Activated CD8-positive, alpha-beta T cell treated with anti-CD3 and anti-CD28 coated beads, Interleukin-2, amount 10 ng/mL, durations not matched to agents 7 days and 5 days (primary cell): ENCODE results near the gene NAALADL2. TPM values are rescaled to one million over a fixed set of nuclear protein-coding genes. Genes with fewer than 3 reads are reported as not detected.

ENCODE experiments used
- ATAC-seq: fragments of 150-1000 bp; cut with Tn5 transposase; one replicate; pipeline ENCODE4 v1.10.0; 2021; ENCODE audit warnings: moderate library complexity
- CTCF ChIA-PET: fragments of 350-600 bp; sonication (Branson Sonifier 250); formaldehyde crosslinking; loops from one replicate; lab custom pipeline; 2021; ENCODE audit warnings: antibody characterized with exemption; lab: Charles Lee
- POLR2A ChIA-PET: fragments of 350-600 bp; sonication (Branson Sonifier 250); formaldehyde crosslinking; loops from one replicate; lab custom pipeline; 2021; ENCODE audit warnings: antibody characterized with exemption; lab: Charles Lee
- DNase-seq: peaks from one replicate; pipeline ENCODE4 v3.0.0-alpha.2; 2020
- H3K27ac Mint-ChIP-seq: one replicate; pipeline ENCODE4 v1.8.0; 2021; ENCODE audit warnings: mild to moderate bottlenecking, mixed read lengths
- H3K27me3 Mint-ChIP-seq: one replicate; pipeline ENCODE4 v1.8.0; 2021; ENCODE audit warnings: low read depth, mixed read lengths
- H3K36me3 Mint-ChIP-seq: one replicate; pipeline ENCODE4 v1.8.0; 2021; ENCODE audit warnings: low read depth, mixed read lengths
- H3K4me1 Mint-ChIP-seq: one replicate; pipeline ENCODE4 v1.8.0; 2021; ENCODE audit warnings: low read depth, mixed read lengths
- H3K4me3 Mint-ChIP-seq: one replicate; pipeline ENCODE4 v1.8.0; 2021; ENCODE audit warnings: mild to moderate bottlenecking, mixed read lengths
- H3K9me3 Mint-ChIP-seq: one replicate; pipeline ENCODE4 v1.8.0; 2022; ENCODE audit warnings: mixed read lengths; ENCODE audit not compliant: insufficient read depth
- total RNA-seq, 2 experiments: library from RNA; stranded (reverse); gene quantifications; one replicate each; pipeline ENCODE4 v1.2.3, GENCODE V29; 2021

NAALADL2 gene
- total RNA-seq, result under 1 TPM; 0.39 to 0.47 TPM

- ATAC-seq (no peak), DNase-seq (no peak)
- Mint-ChIP-seq H3K27me3 (no peaks in the 10 kb centered on the region), H3K27ac (no peak within 1 kb of the TSS), H3K4me1 (no peaks in the 10 kb centered on the region), H3K4me3 (no peak within 1 kb of the TSS), H3K9me3 (no peaks in the 10 kb centered on the region), H3K36me3 (no peaks in the 10 kb centered on the region)
- POLR2A ChIA-PET, result no interaction called here
- CTCF ChIA-PET, result no interaction called here
Observed at GRCh38 chr3:174859114-174859735, at the start of gene NAALADL2. Gene NAALADL2 (plus strand): TSS chr3:174859334.

GRCh38 chr3:174810254-174810653, 48.9 kb upstream of the NAALADL2 start:
- H3K36me3 Mint-ChIP-seq, result no peaks in the 10 kb centered on the region
- ATAC-seq (no peak), DNase-seq (no peak)
- H3K27ac Mint-ChIP-seq, result no peak overlapping the region
- CTCF ChIA-PET, result no interaction called here
- H3K9me3 Mint-ChIP-seq, result peaks cover 4% of the 10 kb centered on the region
- H3K4me1 Mint-ChIP-seq, result no peaks in the 10 kb centered on the region
- POLR2A ChIA-PET, result no interaction called here
- no peak overlapping the region for H3K4me3 Mint-ChIP-seq
- no peaks in the 10 kb centered on the region for H3K27me3 Mint-ChIP-seq

GRCh38 chr3:174812172-174812862, 46.8 kb upstream of the NAALADL2 start:
- Mint-ChIP-seq H3K27ac (no peak overlapping the region), H3K9me3 (peaks cover 5% of the 10 kb centered on the region)
- CTCF ChIA-PET, result no interaction called here

GRCh38 chr3:174815750-174816149, 43.4 kb upstream of the NAALADL2 start:
- ChIA-PET CTCF (no interaction called here), POLR2A (no interaction called here)
- no peak for DNase-seq
- no peak overlapping the region for H3K4me3 Mint-ChIP-seq
- no peaks in the 10 kb centered on the region for H3K27me3 Mint-ChIP-seq
- ATAC-seq, result no peak
- H3K4me1 Mint-ChIP-seq, result no peaks in the 10 kb centered on the region
- no peaks in the 10 kb centered on the region for H3K36me3 Mint-ChIP-seq
- peaks cover 5% of the 10 kb centered on the region for H3K9me3 Mint-ChIP-seq
- H3K27ac Mint-ChIP-seq, result no peak overlapping the region

More at GRCh38 chr3:174812172-174812862, 46.8 kb upstream of the NAALADL2 start:
- DNase-seq (no peak), ATAC-seq (no peak)
- no peaks in the 10 kb centered on the region for H3K27me3 Mint-ChIP-seq
- POLR2A ChIA-PET, result no interaction called here
- H3K36me3 Mint-ChIP-seq, result no peaks in the 10 kb centered on the region
- no peaks in the 10 kb centered on the region for H3K4me1 Mint-ChIP-seq
- no peak overlapping the region for H3K4me3 Mint-ChIP-seq

GRCh38 chr3:174820885-174821284, 38.2 kb upstream of the NAALADL2 start:
- ATAC-seq (no peak), DNase-seq (no peak)
- Mint-ChIP-seq H3K9me3 (no peaks in the 10 kb centered on the region), H3K4me3 (no peak overlapping the region), H3K4me1 (no peaks in the 10 kb centered on the region), H3K27me3 (no peaks in the 10 kb centered on the region), H3K27ac (no peak overlapping the region), H3K36me3 (no peaks in the 10 kb centered on the region)
- CTCF ChIA-PET, result no interaction called here
- POLR2A ChIA-PET, result no interaction called here

- Mint-ChIP-seq H3K27me3 (no peaks in the 10 kb centered on the region), H3K4me3 (no peak overlapping the region), H3K27ac (no peak overlapping the region), H3K36me3 (no peaks in the 10 kb centered on the region), H3K9me3 (no peaks in the 10 kb centered on the region), H3K4me1 (no peaks in the 10 kb centered on the region)
- DNase-seq (no peak), ATAC-seq (no peak)
- ChIA-PET POLR2A (no interaction called here), CTCF (no interaction called here)
Observed at GRCh38 chr3:174821477-174821876, 37.7 kb upstream of the NAALADL2 start.

- ChIA-PET CTCF (no interaction called here), POLR2A (no interaction called here)
- no peak overlapping the region for H3K27ac Mint-ChIP-seq
- no peaks in the 10 kb centered on the region for H3K36me3 Mint-ChIP-seq
- H3K4me3 Mint-ChIP-seq, result no peak overlapping the region
- ATAC-seq (no peak), DNase-seq (no peak)
- H3K4me1 Mint-ChIP-seq, result no peaks in the 10 kb centered on the region
- H3K27me3 Mint-ChIP-seq, result no peaks in the 10 kb centered on the region
- H3K9me3 Mint-ChIP-seq, result no peaks in the 10 kb centered on the region
Observed at GRCh38 chr3:174822320-174822719, 36.8 kb upstream of the NAALADL2 start.

- H3K9me3 Mint-ChIP-seq, result no peaks in the 10 kb centered on the region
- DNase-seq (no peak), ATAC-seq (no peak)
- H3K4me3 Mint-ChIP-seq, result no peak overlapping the region
- H3K4me1 Mint-ChIP-seq, result no peaks in the 10 kb centered on the region
- CTCF ChIA-PET, result no interaction called here
- H3K27me3 Mint-ChIP-seq, result no peaks in the 10 kb centered on the region
- POLR2A ChIA-PET, result no interaction called here
- no peak overlapping the region for H3K27ac Mint-ChIP-seq
- H3K36me3 Mint-ChIP-seq, result no peaks in the 10 kb centered on the region
Observed at GRCh38 chr3:174826069-174826468, 33.1 kb upstream of the NAALADL2 start.

GRCh38 chr3:174844746-174845145, 14.4 kb upstream of the NAALADL2 start:
- H3K9me3 Mint-ChIP-seq, result no peaks in the 10 kb centered on the region
- no peak overlapping the region for H3K27ac Mint-ChIP-seq
- ChIA-PET CTCF (no interaction called here), POLR2A (no interaction called here)
- no peaks in the 10 kb centered on the region for H3K4me1 Mint-ChIP-seq
- no peak overlapping the region for H3K4me3 Mint-ChIP-seq
- DNase-seq, result no peak
- no peak for ATAC-seq
- no peaks in the 10 kb centered on the region for H3K36me3 Mint-ChIP-seq
- no peaks in the 10 kb centered on the region for H3K27me3 Mint-ChIP-seq

- POLR2A ChIA-PET, result no interaction called here
- CTCF ChIA-PET, result no interaction called here
- no peaks in the 10 kb centered on the region for H3K4me1 Mint-ChIP-seq
Observed at GRCh38 chr3:174846055-174846454, 13.1 kb upstream of the NAALADL2 start.

GRCh38 chr3:174854987-174855386, 4.1 kb upstream of the NAALADL2 start:
- ChIA-PET POLR2A (no interaction called here), CTCF (no interaction called here)
- no peak for DNase-seq
- Mint-ChIP-seq H3K4me1 (no peaks in the 10 kb centered on the region), H3K27ac (no peak overlapping the region), H3K27me3 (no peaks in the 10 kb centered on the region), H3K9me3 (peaks cover 9% of the 10 kb centered on the region), H3K4me3 (no peak overlapping the region), H3K36me3 (no peaks in the 10 kb centered on the region)
- ATAC-seq, result no peak

More at GRCh38 chr3:174846055-174846454, 13.1 kb upstream of the NAALADL2 start:
- ATAC-seq, result no peak
- no peak for DNase-seq
- Mint-ChIP-seq H3K27me3 (no peaks in the 10 kb centered on the region), H3K9me3 (peaks cover 4% of the 10 kb centered on the region), H3K36me3 (no peaks in the 10 kb centered on the region), H3K27ac (no peak overlapping the region), H3K4me3 (no peak overlapping the region)

- ChIA-PET CTCF (no interaction called here), POLR2A (no interaction called here)
- Mint-ChIP-seq H3K27me3 (no peaks in the 10 kb centered on the region), H3K4me3 (no peak overlapping the region), H3K4me1 (no peaks in the 10 kb centered on the region), H3K36me3 (no peaks in the 10 kb centered on the region), H3K27ac (no peak overlapping the region), H3K9me3 (no peaks in the 10 kb centered on the region)
- ATAC-seq (no peak), DNase-seq (no peak)
Observed at GRCh38 chr3:174857301-174857700, 1.8 kb upstream of the NAALADL2 start.
